Measurements from ENCODE around the gene SEC16B. TPM values are rescaled to one million over a fixed set of nuclear protein-coding genes. Genes with fewer than 3 reads are reported as not detected.

Gene SEC16B
- total and polyA plus RNA-seq, 4 donors: 10.9 to 56.8 (median 29.4) TPM

- peak; percentile 34 for TF ChIP-seq CTCF (IDR thresholded peaks at IDR 0.05; ENCODE audit: low read depth, low read length, missing input control)
- TF ChIP-seq FOXA1 (IDR thresholded peaks at IDR 0.05): no peak
- peak; percentile 63 to 74 for TF ChIP-seq RAD21 (IDR thresholded peaks at IDR 0.05)
- no peak for TF ChIP-seq RXRA (IDR thresholded peaks at IDR 0.05)
- TF ChIP-seq EGR1 (IDR thresholded peaks at IDR 0.05; ENCODE audit: low read depth in 2 of 2): no peak
- Histone ChIP-seq H3K27me3 (ENCODE audit: control insufficient read depth in 4 of 4, insufficient read depth in 4 of 4, low read length in 3 of 4) (no peaks in the 10 kb centered on the region), H3K4me3 (ENCODE audit: low read depth in 1 of 3, low read length in 3 of 3) (no peak overlapping the region), H3K27ac (ENCODE audit: low read depth in 1 of 2, low read length in 2 of 2) (no peak overlapping the region), H3K36me3 (ENCODE audit: control insufficient read depth in 4 of 4, insufficient read depth in 3 of 4, low read depth in 1 of 4, low read length in 3 of 4) (no peaks in the 10 kb centered on the region), H3K9ac (ENCODE audit: low read depth in 1 of 2, low read length in 2 of 2) (no peak overlapping the region), H3K9me3 (ENCODE audit: control insufficient read depth in 4 of 4, low read length in 3 of 4) (no peaks in the 10 kb centered on the region), H3K4me1 (ENCODE audit: control insufficient read depth in 4 of 4, insufficient read depth in 4 of 4, low read length in 3 of 4) (peaks cover 0 to 3% (median 0%) of the 10 kb centered on the region in 4 donors)
- WGBS: 35% methylated on average over 4 of the region's 4 CpGs
- DNase-seq (ENCODE audit: low spot score): no peak
Observed at GRCh38 chr1:177913762-177914540, 55.9 kb downstream of the SEC16B start.

- no peak for TF ChIP-seq GABPA (IDR thresholded peaks at IDR 0.05 in 1 of 2, conservative IDR thresholded peaks at IDR 0.05 in 1 of 2)
- TF ChIP-seq FOXA2 (IDR thresholded peaks at IDR 0.05): peak; percentile 70
- no peak for TF ChIP-seq EGR1 (IDR thresholded peaks at IDR 0.05; ENCODE audit: low read depth in 2 of 2)
- TF ChIP-seq RAD21 (IDR thresholded peaks at IDR 0.05): peak; percentile 26 to 48
- TF ChIP-seq CTCF (IDR thresholded peaks at IDR 0.05; ENCODE audit: low read depth, low read length, missing input control): no peak
- peak; percentile 92 for TF ChIP-seq MAX (IDR thresholded peaks at IDR 0.05)
- peak; percentile 52 for TF ChIP-seq FOXA1 (IDR thresholded peaks at IDR 0.05)
- TF ChIP-seq REST (IDR thresholded peaks at IDR 0.05): peak; percentile 8
- TF ChIP-seq YY1 (IDR thresholded peaks at IDR 0.05): peak; percentile 52
- TF ChIP-seq JUND (IDR thresholded peaks at IDR 0.05): peak in 1 of 2 donors; percentile 54
- peak; percentile 89 to 92 for TF ChIP-seq HNF4A (conservative IDR thresholded peaks at IDR 0.05)
- peak; percentile 64 to 76 for TF ChIP-seq RXRA (IDR thresholded peaks at IDR 0.05)
- TF ChIP-seq ATF3 (IDR thresholded peaks at IDR 0.05): no peak
- TF ChIP-seq HNF4G (IDR thresholded peaks at IDR 0.05): peak; percentile 86
- TF ChIP-seq SP1 (IDR thresholded peaks at IDR 0.05): peak; percentile 49
- Histone ChIP-seq H3K27me3 (ENCODE audit: control insufficient read depth in 4 of 4, insufficient read depth in 4 of 4, low read length in 3 of 4) (no peaks in the 10 kb centered on the region), H3K4me1 (ENCODE audit: control insufficient read depth in 4 of 4, insufficient read depth in 4 of 4, low read length in 3 of 4) (peaks cover 0 to 3% (median 0%) of the 10 kb centered on the region in 4 donors), H3K36me3 (ENCODE audit: control insufficient read depth in 4 of 4, insufficient read depth in 3 of 4, low read depth in 1 of 4, low read length in 3 of 4) (no peaks in the 10 kb centered on the region), H3K9me3 (ENCODE audit: control insufficient read depth in 4 of 4, low read length in 3 of 4) (no peaks in the 10 kb centered on the region), H3K9ac (ENCODE audit: low read depth in 1 of 2, low read length in 2 of 2) (no peak overlapping the region), H3K4me3 (ENCODE audit: low read depth in 1 of 3, low read length in 3 of 3) (no peak overlapping the region), H3K27ac (ENCODE audit: low read depth in 1 of 2, low read length in 2 of 2) (no peak overlapping the region)
- WGBS: 15% methylated on average over 3 of the region's 3 CpGs
- DNase-seq (ENCODE audit: low spot score): no peak
Observed at GRCh38 chr1:177912991-177913390, 56.9 kb downstream of the SEC16B start.

Measured in liver (tissue), 9 donors.